GM21737 (cell line): Measurements from ENCODE around the gene NDUFAF7.
"Not testable (repeated sequence)": the region's sequence is repeated elsewhere in the genome, so short reads cannot be mapped to it uniquely, and the experiment has no call there.

ENCODE experiments used
- ATAC-seq: cut with Tn5 transposase; IDR thresholded peaks from one replicate; pipeline ENCODE4 v1.9.1; 2021; ENCODE audit warnings: mild to moderate bottlenecking, moderate library complexity; ENCODE audit not compliant: unreplicated experiment

NDUFAF7 gene

DNA sequence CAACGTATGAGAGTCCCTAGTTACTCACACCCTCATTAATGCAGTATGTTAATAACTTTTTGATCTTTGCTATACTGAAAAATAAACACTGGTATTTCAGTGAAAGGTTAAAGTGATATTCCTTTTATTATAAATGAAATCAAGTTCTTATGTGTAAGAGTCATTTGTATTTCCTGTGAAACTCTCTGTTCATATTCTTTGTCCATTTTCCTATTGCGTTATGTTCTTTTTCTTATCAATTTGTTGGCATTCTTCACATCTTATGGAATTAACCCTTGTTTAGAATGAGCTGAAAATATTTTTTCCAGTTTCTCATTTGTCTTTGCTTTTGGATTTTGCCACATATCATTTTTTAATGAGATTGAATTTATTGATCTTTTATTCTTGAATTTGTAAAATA lies 44.8 kb downstream of the NDUFAF7 start:
- no peak for ATAC-seq

DNA sequence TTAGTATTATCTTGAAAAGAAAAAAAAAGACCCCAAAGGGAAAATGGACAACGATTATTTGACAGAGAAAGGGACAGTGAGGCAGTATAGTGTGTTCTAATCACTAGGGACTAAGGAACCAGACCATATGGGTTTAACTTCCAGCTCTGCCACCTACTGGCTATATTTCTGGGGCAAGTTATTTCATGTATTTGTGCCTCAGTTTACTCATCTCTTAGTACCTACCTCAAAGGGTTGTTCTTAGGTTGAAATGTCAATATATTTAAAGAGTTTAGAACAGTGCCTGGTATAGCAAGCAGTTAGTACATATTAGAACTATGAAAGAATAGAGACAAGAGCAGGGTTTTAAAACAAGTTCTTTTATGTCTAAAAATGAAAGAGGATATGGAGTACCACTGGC lies 50.5 kb downstream of the NDUFAF7 start:
- no peak for ATAC-seq

DNA sequence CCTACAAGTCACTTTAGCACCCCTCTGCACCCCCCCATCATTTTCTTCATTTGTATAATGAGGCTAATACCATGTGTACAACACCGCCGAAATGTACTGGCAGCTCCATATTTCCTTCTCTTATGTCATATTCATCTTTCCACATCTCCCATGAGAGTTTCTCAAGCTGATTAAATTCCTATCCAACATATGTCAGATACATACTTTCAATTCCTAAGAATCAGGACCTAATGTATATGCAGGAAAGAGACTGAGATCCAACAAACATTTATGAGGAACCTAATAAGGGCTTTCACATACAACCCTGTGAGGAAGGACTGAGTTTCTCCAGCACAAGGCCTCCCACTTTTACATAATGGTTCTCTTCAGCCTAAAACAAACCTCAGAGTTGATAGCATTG lies 51.3 kb downstream of the NDUFAF7 start:
- no peak for ATAC-seq

DNA sequence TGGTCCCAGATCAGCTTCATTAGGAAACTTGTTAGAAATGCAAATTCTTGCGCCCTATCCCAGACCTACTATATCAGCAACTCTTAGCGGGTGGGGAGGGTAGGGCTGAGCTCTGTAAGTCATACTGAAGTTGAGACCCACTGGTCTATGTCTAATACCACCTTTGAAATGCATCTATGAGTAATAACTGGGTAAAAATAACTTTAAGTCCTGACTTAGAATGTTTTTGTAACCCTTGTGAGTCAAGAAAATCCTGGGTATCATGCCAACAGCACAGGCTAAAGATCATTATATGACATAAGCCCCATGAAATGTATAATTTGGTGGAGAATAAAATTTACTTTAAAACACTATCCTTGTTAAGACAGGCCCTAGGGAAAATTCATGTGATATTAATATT lies 51.7 kb downstream of the NDUFAF7 start:
- no peak for ATAC-seq

DNA sequence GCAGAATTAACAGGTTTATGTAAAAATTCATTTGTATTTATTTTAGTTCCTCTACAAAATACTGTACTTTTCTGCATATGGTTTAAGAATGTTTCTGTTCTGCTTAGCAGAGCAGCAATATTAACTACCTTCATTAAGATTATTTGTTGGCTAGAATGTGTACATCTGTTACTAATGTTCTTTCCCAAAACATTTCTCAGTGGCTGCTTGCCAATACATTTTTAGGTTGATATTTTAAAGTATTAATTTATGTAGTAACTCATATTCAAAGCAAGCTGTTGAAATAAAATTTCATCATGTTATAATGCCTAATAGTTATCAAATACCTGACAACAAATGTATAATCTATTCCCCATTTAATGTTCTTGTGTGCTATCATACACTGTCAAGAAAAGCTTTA lies 52.9 kb downstream of the NDUFAF7 start:
- ATAC-seq = no peak

DNA sequence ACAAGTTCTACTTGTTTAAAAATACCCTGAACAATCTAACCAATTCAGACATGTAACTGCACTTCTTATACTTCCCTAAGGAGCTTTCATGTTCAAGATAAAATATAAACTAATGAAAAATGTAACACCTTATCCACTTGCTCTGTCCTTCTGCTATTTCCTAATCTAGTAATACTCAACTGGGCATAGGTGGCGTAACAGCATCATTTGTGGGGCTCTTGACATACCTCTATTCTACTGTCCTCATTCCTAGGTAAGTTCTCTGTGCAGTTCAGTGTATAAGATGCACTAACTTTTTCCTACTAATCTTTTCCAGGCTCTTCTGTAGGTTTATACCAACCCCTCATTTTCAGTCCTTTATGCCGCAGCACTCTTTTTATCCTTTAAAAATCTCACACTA lies 56.5 kb downstream of the NDUFAF7 start:
- ATAC-seq = no peak

DNA sequence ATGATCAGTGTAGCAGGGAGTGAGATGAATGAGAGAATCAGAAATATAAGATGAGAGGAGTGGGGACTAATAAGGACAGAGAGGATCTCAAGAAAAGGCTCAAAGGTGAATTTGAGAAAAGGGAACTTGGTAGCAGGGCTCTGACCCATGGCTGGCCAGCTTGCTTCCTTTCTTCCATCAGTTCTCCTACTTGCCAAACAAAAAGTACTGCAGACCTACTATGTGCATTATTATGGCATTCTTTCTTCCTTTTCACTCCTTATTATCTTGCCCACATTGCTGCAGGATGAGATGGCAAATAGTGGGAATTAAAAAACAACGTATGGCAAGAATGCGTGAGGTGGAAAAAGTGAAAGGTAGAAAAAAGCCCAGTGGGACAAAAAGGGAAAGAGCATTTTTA lies 60.2 kb downstream of the NDUFAF7 start:
- no peak for ATAC-seq

DNA sequence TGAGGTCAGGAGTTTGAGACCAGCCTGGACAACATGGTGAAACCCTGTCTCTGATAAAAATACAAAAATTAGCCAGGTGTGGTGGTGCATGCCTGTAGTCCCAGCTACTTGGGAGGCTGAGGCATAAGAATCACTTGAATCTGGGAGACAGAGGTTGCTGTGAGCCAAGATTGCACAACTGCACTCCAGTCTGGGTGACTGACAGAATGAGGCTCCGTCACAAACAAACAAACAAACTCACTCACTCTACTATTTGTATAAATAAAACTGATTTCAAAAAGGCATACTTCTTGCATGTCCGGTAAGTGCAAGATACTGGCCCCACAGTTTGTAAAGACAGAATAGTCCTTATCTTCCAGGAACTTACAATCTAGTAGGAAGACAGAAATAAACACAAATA lies 63.4 kb downstream of the NDUFAF7 start:
- not testable (repeated sequence) for ATAC-seq

DNA sequence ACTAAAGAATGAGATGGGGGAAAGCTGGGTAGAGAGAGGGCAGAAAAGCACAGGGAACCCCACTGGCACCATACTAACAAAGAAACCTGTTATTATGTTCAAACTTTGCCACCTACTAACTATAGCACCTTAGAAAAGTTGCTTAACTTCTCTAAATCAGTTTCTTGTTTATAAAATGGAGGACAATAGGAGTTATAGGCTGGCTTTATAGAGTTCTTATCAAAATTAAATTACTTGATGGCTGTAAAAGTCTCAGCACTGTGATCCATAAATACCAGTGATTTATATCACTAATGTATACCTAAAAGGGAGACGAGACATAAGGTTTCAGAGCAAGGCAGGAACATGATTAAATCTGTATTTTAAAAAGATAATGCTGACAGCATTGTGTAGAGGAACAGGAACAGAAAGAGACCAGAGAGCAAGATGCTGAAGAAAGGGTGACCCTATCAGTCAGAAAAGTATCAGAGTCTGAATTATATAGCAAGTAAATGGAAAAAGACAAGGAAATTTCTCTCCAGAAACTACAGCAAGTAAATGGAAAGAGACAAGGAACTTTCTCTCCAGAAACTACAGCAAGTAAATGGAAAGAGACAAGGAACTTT lies 64.1 kb downstream of the NDUFAF7 start:
- no peak for ATAC-seq

DNA sequence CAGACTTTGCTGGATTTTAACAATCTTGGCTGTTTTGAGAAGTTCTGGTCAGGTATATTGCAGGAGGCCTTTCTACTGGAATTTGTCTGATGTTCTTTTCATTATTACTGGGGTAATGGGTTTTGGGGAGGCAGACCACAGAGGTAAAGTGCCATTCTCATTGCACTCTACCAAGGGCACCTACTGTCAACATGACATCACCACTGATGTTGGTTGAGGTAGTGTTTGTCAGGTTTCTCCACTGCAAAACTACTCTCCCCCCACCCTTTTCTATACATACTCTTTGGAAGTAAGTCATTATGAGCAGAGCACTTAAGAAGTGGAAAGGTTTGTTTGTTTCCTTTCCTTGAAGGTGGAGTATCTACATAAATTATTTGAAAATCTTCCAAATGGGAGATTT lies 66.2 kb downstream of the NDUFAF7 start:
- ATAC-seq = no peak
